Choroid plexus epithelial cell (primary cell): ENCODE data around the gene PRRC2C.
"Not testable (repeated sequence)": the region's sequence is repeated elsewhere in the genome, so short reads cannot be mapped to it uniquely, and the experiment has no call there.

Source experiments
- DNase-seq: peaks from one replicate; pipeline ENCODE4 v3.0.0-alpha.2; 2010; ENCODE audit warnings: low read depth
- H3K4me3 ChIP-seq: 2 replicates; pipeline ENCODE4 v1.5.1; 2011; ENCODE audit warnings: low read depth, mild to moderate bottlenecking, control low read depth, low read length, moderate library complexity
- CTCF ChIP-seq: conservative IDR thresholded peaks from 2 replicates; pipeline ENCODE4 v1.5.1; 2011; ENCODE audit warnings: low read depth, mild to moderate bottlenecking, control low read depth, inconsistent platforms, low read length, moderate library complexity

The PRRC2C gene

DNA sequence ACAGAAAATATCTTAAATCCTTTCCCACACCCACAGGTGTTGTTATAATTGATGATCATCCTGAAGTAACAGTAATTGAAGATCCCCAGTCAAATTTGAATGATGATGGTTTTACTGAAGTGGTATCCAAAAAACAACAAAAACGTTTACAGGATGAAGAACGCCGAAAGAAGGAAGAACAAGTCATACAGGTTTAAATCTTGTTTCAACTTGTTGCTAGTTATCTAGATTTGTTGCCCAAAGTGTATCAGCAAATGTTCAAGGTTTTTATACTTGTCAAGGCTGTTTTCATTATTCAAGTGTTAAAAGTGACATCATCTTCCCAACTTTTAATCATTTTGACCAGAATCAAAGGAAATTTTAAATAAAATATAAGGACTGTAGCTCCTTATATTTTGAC is 64.7 kb downstream of the PRRC2C start:
- H3K4me3 ChIP-seq = no peak overlapping the region
- no peak for DNase-seq
- TF ChIP-seq CTCF = no peak

- not testable (repeated sequence) for H3K4me3 ChIP-seq, DNase-seq
Measured at GRCh38 chr1:171550598-171551100, 65.3 kb downstream of the PRRC2C start.

- H3K4me3 ChIP-seq, DNase-seq: not testable (repeated sequence)
Measured at GRCh38 chr1:171553960-171554359, 68.6 kb downstream of the PRRC2C start.

DNA sequence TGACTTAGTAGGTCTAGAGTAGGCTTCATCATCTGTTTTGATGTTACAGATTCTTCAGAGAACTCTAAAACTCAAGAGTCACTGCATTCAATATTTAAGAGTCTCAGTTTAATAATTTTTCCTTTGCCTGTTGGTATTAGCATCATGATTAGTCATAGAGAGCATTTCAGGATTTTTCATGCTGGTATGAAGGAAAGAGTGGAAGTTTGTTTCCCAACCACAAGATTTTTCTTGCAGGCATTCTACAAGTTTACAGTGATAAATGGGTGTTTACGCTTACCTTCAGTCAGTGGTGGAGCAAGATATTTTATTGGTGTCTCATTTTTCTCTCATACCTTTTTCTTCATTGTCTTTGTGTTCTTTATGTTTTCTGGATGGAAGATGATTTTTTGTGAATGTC is 78.3 kb downstream of the PRRC2C start:
- H3K4me3 ChIP-seq = no peak overlapping the region
- DNase-seq = peak; percentile 12
- no peak for TF ChIP-seq CTCF

GRCh38 chr1:171566467-171566866 is 81.1 kb downstream of the PRRC2C start:
- peak; percentile 48 for TF ChIP-seq CTCF
- H3K4me3 ChIP-seq = no peak overlapping the region
- DNase-seq = peak; percentile 29

DNA sequence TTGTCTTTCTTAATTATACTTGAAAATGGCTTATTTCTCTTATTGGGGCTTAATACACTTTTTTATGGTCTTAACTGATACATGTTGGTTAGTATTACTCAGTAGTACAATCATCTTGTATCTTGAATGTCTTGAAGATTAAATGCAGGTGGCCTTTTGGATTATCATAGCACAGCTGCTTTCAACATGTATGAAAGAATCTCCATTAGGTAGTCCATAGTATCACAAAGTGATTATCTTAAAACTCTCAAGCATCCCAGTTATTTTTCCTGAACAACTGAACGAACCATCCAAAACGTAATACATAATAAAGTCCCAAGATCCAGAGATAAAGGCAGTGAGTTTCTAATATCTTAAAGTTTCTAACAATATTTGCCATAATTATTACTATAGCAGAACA is 85.0 kb downstream of the PRRC2C start:
- no peak overlapping the region for H3K4me3 ChIP-seq
- no peak for DNase-seq
- TF ChIP-seq CTCF = no peak

- no peak overlapping the region for H3K4me3 ChIP-seq
- no peak for DNase-seq
- TF ChIP-seq CTCF = no peak
Measured at GRCh38 chr1:171576144-171576543, 90.8 kb downstream of the PRRC2C start.

GRCh38 chr1:171581226-171581625 is 95.9 kb downstream of the PRRC2C start:
- no peak overlapping the region for H3K4me3 ChIP-seq
- TF ChIP-seq CTCF = no peak
- no peak for DNase-seq
